ENCODE data around the gene CBLC.

CBLC gene

GRCh38 chr19:44800461-44800860 lies 22.8 kb downstream of the CBLC start:
- Histone ChIP-seq H3K9ac (ENCODE audit: low read length) (no peak overlapping the region; the same call in 1 of the 2 replicates), H2AFZ (ENCODE audit: low read length) (peak overlapping the region; percentile 76; the same call in 1 of the 2 replicates), H3K4me3 (ENCODE audit: low read length) (no peak overlapping the region), H3K9me2 (replicated peaks; ENCODE audit: insufficient read depth, low read length) (no peaks in the 10 kb centered on the region), H3F3A (ENCODE audit: insufficient read depth, low read length) (no peaks in the 10 kb centered on the region), H3K36me3 (replicated peaks; ENCODE audit: insufficient read depth, low read length) (no peaks in the 10 kb centered on the region), H3K4me1 (ENCODE audit: low read length) (peaks cover 12% of the 10 kb centered on the region), H3K27ac (ENCODE audit: low read length) (no peak overlapping the region), H3K9me3 (replicated peaks; ENCODE audit: insufficient read depth, low read length) (no peaks in the 10 kb centered on the region), H4K20me1 (ENCODE audit: insufficient read depth, low read length) (no peaks in the 10 kb centered on the region), H3K4me2 (ENCODE audit: low read depth, low read length) (peak overlapping the region; percentile 64), H3K79me2 (ENCODE audit: low read length) (no peaks in the 10 kb centered on the region), H3K27me3 (replicated peaks; ENCODE audit: insufficient read depth, low read length) (peaks cover 35% of the 10 kb centered on the region)
- peak; percentile 89 for DNase-seq
- TF ChIP-seq EZH2phosphoT487 (IDR thresholded peaks at IDR 0.05; ENCODE audit: low read length) (no peak), CTCF (IDR thresholded peaks at IDR 0.05; ENCODE audit: low read length) (peak; percentile 90), EZH2 (optimal IDR thresholded peaks at IDR 0.05; ENCODE audit: low read depth, low read length) (no peak)

GRCh38 chr19:44803442-44804428 lies 26.0 kb downstream of the CBLC start:
- Histone ChIP-seq H3K79me2 (ENCODE audit: low read length) (no peaks in the 10 kb centered on the region), H3K36me3 (replicated peaks; ENCODE audit: insufficient read depth, low read length) (no peaks in the 10 kb centered on the region), H3K27ac (ENCODE audit: low read length) (no peak overlapping the region), H3K9me3 (replicated peaks; ENCODE audit: insufficient read depth, low read length) (no peaks in the 10 kb centered on the region), H4K20me1 (ENCODE audit: insufficient read depth, low read length) (no peaks in the 10 kb centered on the region), H3F3A (ENCODE audit: insufficient read depth, low read length) (no peaks in the 10 kb centered on the region), H3K4me1 (ENCODE audit: low read length) (peaks cover 12% of the 10 kb centered on the region), H3K27me3 (replicated peaks; ENCODE audit: insufficient read depth, low read length) (peaks cover 60% of the 10 kb centered on the region), H3K4me2 (ENCODE audit: low read depth, low read length) (no peak overlapping the region), H3K9ac (ENCODE audit: low read length) (no peak overlapping the region), H3K9me2 (replicated peaks; ENCODE audit: insufficient read depth, low read length) (no peaks in the 10 kb centered on the region), H2AFZ (ENCODE audit: low read length) (no peak overlapping the region), H3K4me3 (ENCODE audit: low read length) (no peak overlapping the region)
- DNase-seq, result no peak
- TF ChIP-seq EZH2 (optimal IDR thresholded peaks at IDR 0.05; ENCODE audit: low read depth, low read length), result no peak
- TF ChIP-seq EZH2phosphoT487 (IDR thresholded peaks at IDR 0.05; ENCODE audit: low read length), result no peak
- TF ChIP-seq CTCF (IDR thresholded peaks at IDR 0.05; ENCODE audit: low read length), result no peak

- Histone ChIP-seq H3K4me3 (ENCODE audit: low read length) (no peak overlapping the region), H3K9me2 (replicated peaks; ENCODE audit: insufficient read depth, low read length) (no peaks in the 10 kb centered on the region), H3K9ac (ENCODE audit: low read length) (no peak overlapping the region), H3K27me3 (replicated peaks; ENCODE audit: insufficient read depth, low read length) (peaks cover 80% of the 10 kb centered on the region), H2AFZ (ENCODE audit: low read length) (no peak overlapping the region), H3F3A (ENCODE audit: insufficient read depth, low read length) (no peaks in the 10 kb centered on the region), H3K79me2 (ENCODE audit: low read length) (no peaks in the 10 kb centered on the region), H3K27ac (ENCODE audit: low read length) (no peak overlapping the region), H3K4me2 (ENCODE audit: low read depth, low read length) (no peak overlapping the region), H3K36me3 (replicated peaks; ENCODE audit: insufficient read depth, low read length) (no peaks in the 10 kb centered on the region), H4K20me1 (ENCODE audit: insufficient read depth, low read length) (no peaks in the 10 kb centered on the region), H3K9me3 (replicated peaks; ENCODE audit: insufficient read depth, low read length) (no peaks in the 10 kb centered on the region), H3K4me1 (ENCODE audit: low read length) (0 out of 2 replicates have a peak, but pooled peaks cover 6% of the 10 kb centered on the region)
- TF ChIP-seq EZH2 (optimal IDR thresholded peaks at IDR 0.05; ENCODE audit: low read depth, low read length), result no peak
- TF ChIP-seq CTCF (IDR thresholded peaks at IDR 0.05; ENCODE audit: low read length), result no peak
- no peak for TF ChIP-seq EZH2phosphoT487 (IDR thresholded peaks at IDR 0.05; ENCODE audit: low read length)
- no peak for DNase-seq
Observed at GRCh38 chr19:44806291-44806690, 28.6 kb downstream of the CBLC start.

Measured in MM.1S (cell line).